Stimulated activated CD8-positive, alpha-beta memory T cell treated with anti-CD3 and anti-CD28 coated beads, Interleukin-7, amount 100 ng/mL, for 48 hours (primary cell): Measurements from ENCODE around the gene DHX30.
"Not testable (repeated sequence)": the region's sequence is repeated elsewhere in the genome, so short reads cannot be mapped to it uniquely, and the experiment has no call there.

Source experiments
- DNase-seq, 2 donors: peaks; one replicate each; pipeline ENCODE4 v3.0.0-alpha.2; 2020; ENCODE audit warnings: low read depth in 1 of 2; ENCODE audit errors: extremely low read depth in 1 of 2

Gene DHX30

DNA sequence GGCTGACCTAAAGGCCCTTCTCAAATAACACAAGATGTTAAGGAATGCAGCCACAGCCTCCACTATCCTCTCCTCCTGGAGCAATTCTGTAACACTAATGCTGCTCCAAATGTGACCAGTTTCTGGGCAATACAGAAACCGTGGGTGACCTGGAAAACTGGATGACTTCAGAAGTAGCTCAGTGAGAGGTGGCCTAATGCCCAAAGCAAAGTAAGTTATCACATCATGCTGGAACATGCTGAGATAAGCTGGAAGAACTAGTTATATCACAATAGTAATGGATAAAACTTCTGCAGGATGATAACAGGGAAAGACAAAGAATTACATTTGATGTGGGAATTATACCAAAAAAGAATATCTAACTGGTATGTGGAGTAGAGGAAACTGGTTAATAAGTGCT, 72.0 kb downstream of the DHX30 start:
- DNase-seq: no peak

- DNase-seq: no peak
Observed at GRCh38 chr3:47877290-47877689, 74.4 kb downstream of the DHX30 start.

DNA sequence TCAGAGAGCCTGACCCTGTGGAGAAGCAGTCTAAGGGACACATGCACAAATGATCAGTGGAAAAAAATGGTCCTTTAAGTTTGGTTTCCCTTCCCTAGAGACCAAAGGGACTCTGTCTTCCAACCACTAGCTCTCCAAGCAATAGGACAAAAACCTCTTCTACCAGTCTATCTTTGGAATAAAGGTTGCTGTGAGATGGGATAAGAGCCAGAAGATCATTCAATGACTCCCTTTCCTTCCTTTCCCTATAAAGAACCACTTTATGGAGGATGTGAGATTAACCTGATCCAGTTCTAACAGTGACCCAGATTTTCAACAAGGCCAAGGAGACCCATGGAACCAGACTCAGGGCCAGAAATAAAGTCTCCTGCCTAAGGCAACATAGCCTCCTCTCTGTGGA, 74.8 kb downstream of the DHX30 start:
- no peak for DNase-seq

GRCh38 chr3:47882338-47882737, 79.4 kb downstream of the DHX30 start:
- no peak for DNase-seq

DNA sequence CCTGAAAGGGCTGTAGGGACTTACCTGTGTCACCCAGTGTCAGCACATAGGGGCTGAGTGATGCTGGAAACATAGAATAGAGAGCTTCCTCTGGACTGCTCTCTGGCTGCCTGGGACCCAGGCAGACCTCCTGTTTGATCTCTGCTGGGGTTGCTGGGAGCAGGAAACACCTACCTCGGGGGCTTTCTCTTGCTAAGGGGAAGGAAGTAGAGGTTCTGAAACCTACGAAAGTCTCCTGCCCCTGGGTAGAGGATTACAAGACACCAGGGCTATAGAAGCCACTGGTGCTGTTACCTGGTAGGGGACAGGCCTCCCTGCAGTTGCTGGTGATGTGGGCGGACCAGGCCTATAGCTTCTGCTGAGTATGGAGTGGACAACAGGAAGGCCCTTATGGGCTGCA, 81.7 kb downstream of the DHX30 start:
- DNase-seq: no peak

- DNase-seq: no peak
Observed at GRCh38 chr3:47885168-47885567, 82.2 kb downstream of the DHX30 start.

- DNase-seq: not testable (repeated sequence)
Observed at GRCh38 chr3:47887991-47888390, 85.1 kb downstream of the DHX30 start.

- no peak for DNase-seq
Observed at GRCh38 chr3:47888986-47889757, 86.2 kb downstream of the DHX30 start.

GRCh38 chr3:47890126-47890827, 87.3 kb downstream of the DHX30 start:
- DNase-seq: no peak

GRCh38 chr3:47890828-47891612, 88.1 kb downstream of the DHX30 start:
- no peak for DNase-seq

DNA sequence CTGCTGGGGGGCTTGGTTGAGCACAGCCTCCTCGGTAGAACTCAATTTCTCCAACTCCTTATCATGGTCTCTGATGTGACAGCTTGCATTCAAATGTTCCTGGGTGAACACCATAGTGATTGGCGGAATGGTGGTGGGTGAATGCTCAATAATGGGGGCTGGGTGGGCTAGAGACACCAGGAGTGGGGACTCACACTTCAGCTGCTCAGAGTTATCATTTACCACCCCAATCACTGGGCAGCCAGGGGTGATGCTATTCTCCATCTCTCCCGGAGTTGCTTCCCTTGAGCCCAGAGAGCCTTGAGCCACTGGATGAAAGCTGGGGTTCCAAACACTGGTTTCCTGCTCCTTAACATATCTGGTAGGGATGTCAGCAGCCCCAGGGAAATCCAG, 88.7 kb downstream of the DHX30 start:
- no peak for DNase-seq

DNA sequence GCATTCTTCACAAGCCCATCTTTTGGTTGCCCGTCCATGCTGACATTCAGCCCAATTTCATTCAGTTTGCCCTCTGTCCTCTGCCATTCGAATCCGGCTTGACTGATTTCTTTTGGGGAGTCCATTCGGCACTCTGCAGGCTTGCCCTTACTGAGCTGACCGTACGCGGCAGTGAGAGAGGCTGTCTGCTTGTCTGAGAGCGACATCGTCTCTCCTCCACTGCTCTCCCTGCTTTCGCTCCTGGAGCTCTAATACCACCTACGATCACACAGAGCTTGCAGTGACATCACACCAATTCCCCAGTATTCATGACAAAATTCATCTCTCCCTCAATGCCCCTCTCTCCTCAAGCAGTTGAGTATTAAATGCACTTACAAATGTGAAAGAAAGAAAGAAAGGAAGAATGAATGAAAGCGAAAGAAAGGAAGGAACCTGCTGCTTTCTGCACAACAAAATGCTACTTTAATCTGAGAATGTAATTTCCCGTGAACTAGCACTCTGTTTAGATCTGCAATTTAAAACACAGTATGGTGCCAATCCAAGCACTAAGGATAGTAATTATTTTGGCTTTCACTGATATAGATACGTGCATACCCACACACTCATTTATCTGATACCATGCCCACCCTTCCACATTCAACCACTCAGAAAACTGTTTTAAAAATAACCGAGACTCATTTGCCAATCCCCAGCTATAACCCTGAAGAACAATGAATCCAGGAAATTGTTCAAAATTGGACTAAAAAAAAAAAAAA, 89.5 kb downstream of the DHX30 start:
- DNase-seq: no peak

GRCh38 chr3:47895241-47895640, 92.3 kb downstream of the DHX30 start:
- no peak for DNase-seq

- no peak for DNase-seq
Observed at GRCh38 chr3:47896736-47897135, 93.8 kb downstream of the DHX30 start.

DNA sequence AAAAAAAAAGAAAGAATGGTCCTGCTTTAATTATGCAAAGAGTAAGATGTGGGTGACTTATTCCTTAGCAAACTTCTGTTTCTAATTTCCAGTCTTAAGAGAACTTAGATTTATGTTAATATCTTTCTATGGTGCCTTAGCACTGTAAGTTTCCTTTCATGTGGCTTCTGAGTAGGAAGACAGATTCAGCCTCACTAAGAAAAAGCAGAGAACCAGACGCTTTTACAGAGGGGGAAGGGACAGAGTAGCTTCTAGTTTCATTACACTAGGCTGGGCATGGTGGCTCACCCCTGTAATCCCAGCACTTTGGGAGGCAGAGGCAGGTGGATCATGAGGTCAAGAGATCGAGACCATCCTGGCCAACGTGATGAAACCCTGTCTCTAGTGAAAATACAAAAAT, 95.0 kb downstream of the DHX30 start:
- no peak for DNase-seq

DNA sequence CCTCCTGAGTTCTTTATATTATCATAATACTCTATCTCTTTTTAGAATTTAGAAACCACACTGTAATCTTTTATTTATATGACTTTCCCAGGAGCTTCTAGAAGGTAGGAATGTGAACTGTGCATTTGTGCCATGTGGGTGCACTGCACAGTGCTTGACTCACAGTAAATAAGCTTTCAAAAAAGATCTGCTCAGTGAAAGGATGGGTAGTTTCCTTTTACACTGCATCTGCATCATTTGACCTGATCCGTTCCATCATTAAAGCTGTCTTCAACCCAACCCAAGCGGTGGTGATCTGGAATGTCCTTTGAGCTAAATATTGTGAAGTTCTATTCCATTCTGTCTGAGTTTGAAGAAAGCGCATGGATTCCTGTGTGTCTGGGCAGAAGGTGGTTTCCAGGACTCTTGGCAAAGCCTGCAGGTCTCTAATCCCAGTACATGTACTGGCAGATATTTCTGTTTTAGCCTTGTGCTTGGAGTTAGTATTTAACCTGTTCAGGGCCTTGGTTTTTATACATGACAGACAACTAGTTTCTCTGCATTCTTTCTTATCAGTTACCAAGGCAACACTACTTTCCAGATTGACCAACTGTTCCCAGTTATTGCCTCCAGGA, 96.7 kb downstream of the DHX30 start:
- no peak for DNase-seq
